ENCODE data around the gene MANBA.
"Not testable (repeated sequence)": the region's sequence is repeated elsewhere in the genome, so short reads cannot be mapped to it uniquely, and the experiment has no call there.

The MANBA gene

GRCh38 chr4:102725229-102725628, 35.5 kb downstream of the MANBA start:
- in situ Hi-C loops (cut with MboI; ENCODE audit: low sequenced_read_pairs): no loop called here

GRCh38 chr4:102723511-102723910, 37.3 kb downstream of the MANBA start:
- in situ Hi-C loops (cut with MboI; ENCODE audit: low sequenced_read_pairs): no loop called here

- in situ Hi-C loops (cut with MboI; ENCODE audit: low sequenced_read_pairs): no loop called here
Observed at GRCh38 chr4:102722740-102723139, 38.0 kb downstream of the MANBA start.

GRCh38 chr4:102718833-102719575, 41.8 kb downstream of the MANBA start:
- in situ Hi-C loops (cut with MboI; ENCODE audit: low sequenced_read_pairs): not testable (repeated sequence)

- in situ Hi-C loops (cut with MboI; ENCODE audit: low sequenced_read_pairs): no loop called here
Observed at GRCh38 chr4:102717448-102718092, 43.2 kb downstream of the MANBA start.

GRCh38 chr4:102715057-102715456, 45.7 kb downstream of the MANBA start:
- in situ Hi-C loops (cut with MboI; ENCODE audit: low sequenced_read_pairs): no loop called here

- in situ Hi-C loops (cut with MboI; ENCODE audit: low sequenced_read_pairs): not testable (repeated sequence)
Observed at GRCh38 chr4:102713774-102714173, 47.0 kb downstream of the MANBA start.

GRCh38 chr4:102713096-102713495, 47.7 kb downstream of the MANBA start:
- in situ Hi-C loops (cut with MboI; ENCODE audit: low sequenced_read_pairs): no loop called here

- in situ Hi-C loops (cut with MboI; ENCODE audit: low sequenced_read_pairs): no loop called here
Observed at GRCh38 chr4:102710986-102711385, 49.8 kb downstream of the MANBA start.

GRCh38 chr4:102709060-102709459, 51.7 kb downstream of the MANBA start:
- in situ Hi-C loops (cut with MboI; ENCODE audit: low sequenced_read_pairs): not testable (repeated sequence)

GRCh38 chr4:102707150-102707549, 53.6 kb downstream of the MANBA start:
- in situ Hi-C loops (cut with MboI; ENCODE audit: low sequenced_read_pairs): no loop called here

GRCh38 chr4:102705391-102705935, 55.3 kb downstream of the MANBA start:
- in situ Hi-C loops (cut with MboI; ENCODE audit: low sequenced_read_pairs): no loop called here

- in situ Hi-C loops (cut with MboI; ENCODE audit: low sequenced_read_pairs): no loop called here
Observed at GRCh38 chr4:102696758-102697157, 64.0 kb downstream of the MANBA start.

- in situ Hi-C loops (cut with MboI; ENCODE audit: low sequenced_read_pairs): no loop called here
Observed at GRCh38 chr4:102694791-102695190, 66.0 kb downstream of the MANBA start.

GRCh38 chr4:102693861-102694260, 66.9 kb downstream of the MANBA start:
- in situ Hi-C loops (cut with MboI; ENCODE audit: low sequenced_read_pairs): no loop called here

GRCh38 chr4:102693262-102693850, 67.4 kb downstream of the MANBA start:
- in situ Hi-C loops (cut with MboI; ENCODE audit: low sequenced_read_pairs): no loop called here

GRCh38 chr4:102692474-102692873, 68.3 kb downstream of the MANBA start:
- in situ Hi-C loops (cut with MboI; ENCODE audit: low sequenced_read_pairs): no loop called here

GRCh38 chr4:102687982-102688433, 72.8 kb downstream of the MANBA start:
- in situ Hi-C loops (cut with MboI; ENCODE audit: low sequenced_read_pairs): no loop called here

GRCh38 chr4:102687373-102687981, 73.3 kb downstream of the MANBA start:
- in situ Hi-C loops (cut with MboI; ENCODE audit: low sequenced_read_pairs): no loop called here

- in situ Hi-C loops (cut with MboI; ENCODE audit: low sequenced_read_pairs): no loop called here
Observed at GRCh38 chr4:102685768-102686167, 75.0 kb downstream of the MANBA start.

GRCh38 chr4:102684610-102685052, 76.1 kb downstream of the MANBA start:
- in situ Hi-C loops (cut with MboI; ENCODE audit: low sequenced_read_pairs): no loop called here
